MM.1S (cell line): Measurements from ENCODE around the gene ALDH3A2.

Source experiments
- EZH2 ChIP-seq: fragments of 300-600 bp; sonication (generic); optimal IDR thresholded peaks from 2 replicates; pipeline ENCODE3; 2017; ENCODE audit warnings: low read depth, mild to moderate bottlenecking, antibody characterized with exemption, low read length, mixed read lengths
- TF ChIP-seq, protein P1 (sequence below): fragments of 300-600 bp; sonication (generic); IDR thresholded peaks from 2 replicates; pipeline ENCODE4 v1.5.1; 2016; ENCODE audit warnings: antibody characterized with exemption, low read length, mixed read lengths

DNA sequence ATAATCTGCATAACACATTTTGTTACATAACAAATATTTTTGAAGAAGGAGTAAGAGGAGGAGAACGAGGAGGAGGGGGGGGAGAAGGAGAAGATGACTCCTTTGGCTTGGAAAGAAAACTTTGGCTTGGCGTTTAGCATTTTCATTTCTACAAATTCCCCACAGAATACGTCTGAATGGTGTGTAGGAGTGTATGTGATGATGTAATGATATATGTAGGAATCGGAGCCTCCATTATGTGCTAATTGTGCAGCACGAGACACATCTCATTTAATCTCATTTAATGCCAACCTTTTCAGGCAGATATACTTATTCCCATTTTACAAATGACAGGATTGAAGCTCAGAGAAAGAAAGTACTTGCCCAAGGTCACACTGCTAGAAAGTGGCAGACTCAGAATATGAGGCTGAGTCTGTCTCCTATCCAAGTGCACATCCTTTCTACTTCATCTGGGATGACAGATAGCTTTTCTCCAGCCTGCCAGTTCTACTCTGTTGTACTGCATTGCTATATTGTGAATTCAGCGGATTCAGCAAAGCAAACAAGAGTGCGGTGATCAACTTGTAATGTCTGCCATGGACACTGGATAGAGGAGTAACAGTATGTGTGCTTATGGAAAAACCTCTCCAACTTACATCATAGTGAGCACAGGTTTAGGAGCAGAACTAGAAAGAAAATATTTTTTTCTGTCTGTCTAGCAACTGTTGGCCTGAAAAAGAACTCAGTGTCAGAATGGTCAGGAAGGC is 78.3 kb downstream of the ALDH3A2 start:
- TF ChIP-seq, protein P1, sequence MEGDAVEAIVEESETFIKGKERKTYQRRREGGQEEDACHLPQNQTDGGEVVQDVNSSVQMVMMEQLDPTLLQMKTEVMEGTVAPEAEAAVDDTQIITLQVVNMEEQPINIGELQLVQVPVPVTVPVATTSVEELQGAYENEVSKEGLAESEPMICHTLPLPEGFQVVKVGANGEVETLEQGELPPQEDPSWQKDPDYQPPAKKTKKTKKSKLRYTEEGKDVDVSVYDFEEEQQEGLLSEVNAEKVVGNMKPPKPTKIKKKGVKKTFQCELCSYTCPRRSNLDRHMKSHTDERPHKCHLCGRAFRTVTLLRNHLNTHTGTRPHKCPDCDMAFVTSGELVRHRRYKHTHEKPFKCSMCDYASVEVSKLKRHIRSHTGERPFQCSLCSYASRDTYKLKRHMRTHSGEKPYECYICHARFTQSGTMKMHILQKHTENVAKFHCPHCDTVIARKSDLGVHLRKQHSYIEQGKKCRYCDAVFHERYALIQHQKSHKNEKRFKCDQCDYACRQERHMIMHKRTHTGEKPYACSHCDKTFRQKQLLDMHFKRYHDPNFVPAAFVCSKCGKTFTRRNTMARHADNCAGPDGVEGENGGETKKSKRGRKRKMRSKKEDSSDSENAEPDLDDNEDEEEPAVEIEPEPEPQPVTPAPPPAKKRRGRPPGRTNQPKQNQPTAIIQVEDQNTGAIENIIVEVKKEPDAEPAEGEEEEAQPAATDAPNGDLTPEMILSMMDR: no peak
- no peak for TF ChIP-seq EZH2
